Progenitor cell of endocrine pancreas (in vitro differentiated cells): Measurements from ENCODE around the gene NCAM2. TPM values are rescaled to one million over a fixed set of nuclear protein-coding genes. Genes with fewer than 3 reads are reported as not detected.

Experiments used
- DNase-seq: peaks from one replicate; pipeline ENCODE4 v3.0.0; 2021; ENCODE audit warnings: low spot score; ENCODE audit not compliant: unreplicated experiment
- H3K27ac Mint-ChIP-seq: 2 replicates; pipeline ENCODE4 v1.8.0; 2021; ENCODE audit warnings: mild to moderate bottlenecking, moderate library complexity, mixed read lengths
- H3K27me3 Mint-ChIP-seq: 2 replicates; pipeline ENCODE4 v1.8.0; 2021; ENCODE audit warnings: mixed read lengths
- H3K36me3 Mint-ChIP-seq: 2 replicates; pipeline ENCODE4 v1.8.0; 2022; ENCODE audit warnings: mixed read lengths; ENCODE audit not compliant: insufficient read depth
- H3K4me1 Mint-ChIP-seq: 2 replicates; pipeline ENCODE4 v1.8.0; 2021; ENCODE audit warnings: low read depth, mixed read lengths
- H3K4me3 Mint-ChIP-seq: 2 replicates; pipeline ENCODE4 v1.8.0; 2021; ENCODE audit warnings: low read depth, mild to moderate bottlenecking, moderate library complexity, mixed read lengths
- H3K9me3 Mint-ChIP-seq: 2 replicates; pipeline ENCODE4 v1.8.0; 2021; ENCODE audit warnings: low read depth, mixed read lengths
- CTCF ChIP-seq: fragments of 200-600 bp; sonication (generic); IDR thresholded peaks from one replicate; pipeline ENCODE4 v1.5.0; 2021; ENCODE audit warnings: antibody characterized with exemption, mild to moderate bottlenecking; ENCODE audit not compliant: unreplicated experiment
- total RNA-seq: library from RNA; stranded (reverse); gene quantifications from 2 replicates; pipeline ENCODE4 v1.2.1, GENCODE V29; 2021

Gene NCAM2
- total RNA-seq, 1 donor from 2014 or later: 0.60 TPM

- Mint-ChIP-seq H3K36me3 (no peaks in the 10 kb centered on the region), H3K27ac (no peak overlapping the region), H3K9me3 (no peaks in the 10 kb centered on the region), H3K4me1 (no peaks in the 10 kb centered on the region), H3K27me3 (no peaks in the 10 kb centered on the region), H3K4me3 (no peak overlapping the region)
- DNase-seq: no peak
- TF ChIP-seq CTCF: no peak
Measured at GRCh38 chr21:21439761-21440160, 441.6 kb downstream of the NCAM2 start.

- TF ChIP-seq CTCF: no peak
- Mint-ChIP-seq H3K9me3 (no peaks in the 10 kb centered on the region), H3K36me3 (no peaks in the 10 kb centered on the region)
Measured at GRCh38 chr21:21457077-21457476, 458.9 kb downstream of the NCAM2 start.

GRCh38 chr21:21458124-21458631 is 460.0 kb downstream of the NCAM2 start:
- DNase-seq: no peak
- H3K4me1 Mint-ChIP-seq: no peaks in the 10 kb centered on the region
- no peaks in the 10 kb centered on the region for H3K36me3 Mint-ChIP-seq
- no peaks in the 10 kb centered on the region for H3K27me3 Mint-ChIP-seq
- TF ChIP-seq CTCF: no peak
- H3K9me3 Mint-ChIP-seq: no peaks in the 10 kb centered on the region
- no peak overlapping the region for H3K4me3 Mint-ChIP-seq
- no peak overlapping the region for H3K27ac Mint-ChIP-seq

More at GRCh38 chr21:21457077-21457476, 458.9 kb downstream of the NCAM2 start:
- Mint-ChIP-seq H3K27me3 (no peaks in the 10 kb centered on the region), H3K4me1 (no peaks in the 10 kb centered on the region), H3K4me3 (no peak overlapping the region), H3K27ac (no peak overlapping the region)
- no peak for DNase-seq

GRCh38 chr21:21460979-21461378 is 462.8 kb downstream of the NCAM2 start:
- no peak overlapping the region for H3K27ac Mint-ChIP-seq
- no peak overlapping the region for H3K4me3 Mint-ChIP-seq
- no peak for TF ChIP-seq CTCF
- H3K36me3 Mint-ChIP-seq: no peaks in the 10 kb centered on the region
- no peaks in the 10 kb centered on the region for H3K4me1 Mint-ChIP-seq
- no peak for DNase-seq
- no peaks in the 10 kb centered on the region for H3K27me3 Mint-ChIP-seq
- H3K9me3 Mint-ChIP-seq: no peaks in the 10 kb centered on the region

GRCh38 chr21:21463456-21463855 is 465.2 kb downstream of the NCAM2 start:
- Mint-ChIP-seq H3K4me3 (no peak overlapping the region), H3K9me3 (no peaks in the 10 kb centered on the region), H3K27me3 (no peaks in the 10 kb centered on the region), H3K4me1 (no peaks in the 10 kb centered on the region), H3K36me3 (no peaks in the 10 kb centered on the region), H3K27ac (no peak overlapping the region)
- DNase-seq: no peak
- TF ChIP-seq CTCF: no peak
